ENCODE data around the gene XCR1.
"Not testable (repeated sequence)": the region's sequence is repeated elsewhere in the genome, so short reads cannot be mapped to it uniquely, and the experiment has no call there.

The XCR1 gene

GRCh38 chr3:46003706-46004105, 23.6 kb downstream of the XCR1 start:
- DNase-seq, result not testable (repeated sequence)

GRCh38 chr3:46001178-46001577, 26.1 kb downstream of the XCR1 start:
- DNase-seq, result no peak

- no peak for DNase-seq
Observed at GRCh38 chr3:45997942-45998341, 29.3 kb downstream of the XCR1 start.

DNA sequence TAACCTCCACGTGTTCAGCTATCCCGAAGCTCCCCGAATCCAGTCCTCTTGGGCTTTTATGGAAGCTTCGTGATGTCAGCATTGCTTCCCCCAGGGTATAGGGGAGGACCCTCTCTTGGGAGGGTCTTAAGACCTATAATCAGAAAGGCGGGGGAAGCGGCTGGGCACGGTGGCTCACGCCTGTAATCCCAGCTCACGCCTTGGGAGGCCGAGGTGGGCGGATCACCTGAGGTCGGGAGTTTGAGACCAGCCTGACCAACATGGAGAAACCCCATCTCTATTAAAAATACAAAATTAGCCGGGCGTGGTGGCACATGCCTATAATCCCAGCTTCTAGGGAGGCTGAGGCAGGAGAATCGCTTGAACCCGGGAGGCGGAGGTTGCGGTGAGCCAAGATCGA, 29.8 kb downstream of the XCR1 start:
- not testable (repeated sequence) for DNase-seq

DNA sequence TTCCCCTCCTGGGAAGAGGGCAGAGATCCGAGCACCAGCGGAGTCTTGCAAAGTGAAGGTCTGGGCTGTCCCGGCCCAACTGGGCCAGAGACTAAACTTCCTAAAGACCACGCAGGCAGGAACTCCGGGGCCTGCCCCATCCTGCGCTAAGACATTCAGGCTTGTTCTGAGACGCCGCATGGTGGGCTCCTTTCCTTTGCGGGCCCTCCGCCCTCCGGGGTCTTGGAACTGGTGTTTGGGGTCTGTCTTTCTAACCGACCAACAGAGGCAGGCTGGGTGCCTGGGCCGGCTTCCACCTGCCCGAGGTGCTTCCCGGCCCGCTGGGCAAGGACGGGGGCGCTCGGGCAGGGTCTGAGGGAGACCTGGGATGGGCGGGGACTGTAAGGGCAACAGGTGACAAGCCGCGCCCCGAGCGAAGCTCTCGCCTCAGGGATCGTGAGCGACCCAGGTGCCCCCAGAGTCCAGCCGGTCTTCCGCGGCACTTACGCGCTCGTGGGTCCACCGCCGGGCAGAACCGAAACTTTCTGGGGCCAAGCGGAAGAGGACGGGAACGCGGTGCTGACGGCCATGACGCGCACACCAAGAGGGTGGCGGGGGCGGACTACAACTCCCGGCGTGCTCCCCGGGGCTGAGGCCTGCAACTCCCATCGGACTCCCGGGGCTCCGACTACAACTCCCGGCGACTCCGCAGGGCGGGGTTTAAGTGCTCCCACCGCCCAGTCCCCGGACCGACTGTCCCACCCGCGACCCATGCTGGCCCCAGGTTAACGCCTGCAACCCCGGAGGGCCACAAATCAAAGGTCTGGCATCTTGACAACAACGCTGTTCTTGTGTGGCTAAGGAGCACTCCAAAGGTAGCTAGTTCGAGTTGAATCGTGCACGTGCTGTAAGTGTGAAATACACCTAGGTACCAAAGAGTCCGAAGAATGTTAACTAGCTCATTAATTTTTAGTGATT, 31.8 kb downstream of the XCR1 start, which contains the start of gene FYCO1:
TSS of gene FYCO1 (minus strand) at position 589 of the 957 bp plus-strand sequence. CDS start 10,914 bp downstream, outside the sequence.
- DNase-seq, result peak; percentile 93

GRCh38 chr3:45994419-45995235, 32.7 kb downstream of the XCR1 start:
- DNase-seq, result peak; percentile 65

DNA sequence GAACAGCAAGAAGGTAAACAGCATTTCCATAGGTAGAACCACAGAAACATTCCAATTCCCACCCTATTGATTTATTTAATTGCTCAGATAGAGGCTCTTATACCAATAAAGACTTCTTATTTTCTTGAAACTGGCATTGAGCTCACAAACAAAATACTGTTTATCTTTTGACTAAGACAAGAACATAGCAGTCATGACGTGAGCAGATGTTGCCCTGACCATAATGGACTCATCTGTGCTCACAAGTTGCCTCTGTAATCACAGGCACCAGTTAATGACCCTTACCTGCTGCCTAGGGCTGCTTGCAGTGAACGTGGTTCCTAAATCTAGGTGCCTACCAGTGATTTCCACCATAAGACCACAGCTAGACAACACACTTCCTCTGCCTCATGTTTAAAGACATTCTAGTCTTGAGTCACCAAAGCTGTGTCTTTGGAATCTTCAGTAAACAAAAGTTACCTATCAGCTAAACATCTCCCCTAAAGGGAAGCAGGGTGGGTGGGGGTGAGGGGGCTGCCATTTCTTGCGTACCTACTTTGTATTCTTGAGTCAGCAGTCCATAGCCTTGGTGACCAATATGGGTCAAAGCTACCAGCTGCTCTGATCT, 33.8 kb downstream of the XCR1 start:
- no peak for DNase-seq

GRCh38 chr3:45992821-45993221, 34.5 kb downstream of the XCR1 start:
- DNase-seq, result no peak

GRCh38 chr3:45992133-45992729, 35.1 kb downstream of the XCR1 start:
- DNase-seq, result no peak

DNA sequence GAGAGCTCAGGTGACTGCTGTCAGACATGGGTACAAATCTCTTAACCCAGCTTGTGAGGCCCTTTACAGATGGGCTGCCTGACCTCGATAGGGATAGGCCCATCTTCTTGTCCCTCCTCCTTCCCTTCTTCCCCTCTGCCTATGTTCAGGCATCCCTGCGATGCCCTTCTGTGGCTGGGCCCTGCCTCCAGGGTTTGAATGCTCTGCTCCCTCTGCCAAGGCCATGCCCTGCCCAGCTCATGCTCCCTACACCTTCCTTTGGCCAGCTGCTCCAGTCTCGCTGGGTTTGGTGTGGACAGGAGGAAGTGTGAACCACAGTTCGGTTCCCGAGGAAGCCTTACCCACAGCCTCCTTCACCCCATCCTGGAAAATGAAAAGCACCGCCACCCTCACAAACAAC, 35.9 kb downstream of the XCR1 start:
- DNase-seq, result no peak

DNA sequence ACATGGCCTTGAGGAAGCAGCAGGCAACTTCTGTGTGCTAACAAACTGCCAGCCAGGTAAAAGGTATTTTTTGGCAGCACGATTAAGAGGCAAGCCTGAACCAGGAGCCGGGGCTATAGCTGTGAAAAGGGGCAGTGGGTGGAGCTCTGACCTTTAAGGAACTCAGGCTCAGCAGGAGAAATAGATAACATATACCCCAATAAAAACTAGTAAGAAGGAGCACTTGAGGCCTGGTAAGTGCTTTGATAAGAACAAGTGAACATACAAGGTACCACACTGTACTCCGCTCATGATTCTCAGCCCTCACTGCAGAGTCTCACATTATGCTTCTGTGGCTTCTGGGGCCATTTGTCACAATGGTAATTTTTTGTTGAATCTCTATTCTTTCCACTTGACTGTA, 37.1 kb downstream of the XCR1 start:
- no peak for DNase-seq

- no peak for DNase-seq
Observed at GRCh38 chr3:45988804-45989203, 38.5 kb downstream of the XCR1 start.

- no peak for DNase-seq
Observed at GRCh38 chr3:45988362-45988761, 38.9 kb downstream of the XCR1 start.

DNA sequence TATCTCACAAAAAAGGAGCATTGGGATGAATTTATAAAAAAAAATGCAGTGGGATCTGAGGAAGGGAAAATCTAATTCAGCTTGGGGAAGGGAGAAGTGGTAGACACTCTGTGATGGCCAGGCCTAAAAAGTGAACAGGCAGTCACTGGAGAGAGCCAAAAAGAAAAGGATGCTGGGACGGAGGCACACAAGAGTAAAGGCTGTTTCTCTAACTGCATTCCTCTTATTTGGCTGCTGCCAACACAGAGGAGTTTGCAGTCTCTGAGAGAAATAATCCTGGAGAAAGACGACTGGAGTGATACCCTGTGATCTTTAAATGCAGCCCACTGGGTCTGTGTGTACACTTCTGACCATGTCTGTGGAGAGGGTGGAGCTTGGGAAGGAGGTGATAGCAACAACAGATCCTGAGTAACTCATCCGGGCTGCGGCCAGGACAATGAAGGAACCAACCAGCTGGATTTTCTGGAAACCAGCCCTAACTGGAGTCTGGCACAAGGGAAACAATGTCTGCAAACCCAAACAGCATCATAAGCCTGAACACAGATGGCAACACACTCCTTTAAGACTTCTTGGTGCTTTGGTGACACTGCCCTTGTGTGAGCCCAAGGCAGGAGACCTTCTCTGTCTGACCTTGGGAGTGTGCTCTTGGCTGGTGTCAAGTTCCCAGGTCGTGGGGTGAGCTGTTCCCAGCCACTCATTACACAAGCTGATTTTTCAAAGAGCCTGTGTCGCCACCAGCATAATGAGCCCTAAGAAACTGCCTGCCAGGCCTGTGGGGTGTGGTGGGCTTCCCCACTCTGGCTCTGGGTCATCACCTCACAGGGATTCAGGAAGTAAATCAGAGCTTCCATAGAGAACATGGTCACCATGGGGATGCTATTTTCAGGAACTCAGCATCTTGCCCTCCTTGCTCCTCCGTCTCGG, 39.7 kb downstream of the XCR1 start:
- DNase-seq, result no peak

DNA sequence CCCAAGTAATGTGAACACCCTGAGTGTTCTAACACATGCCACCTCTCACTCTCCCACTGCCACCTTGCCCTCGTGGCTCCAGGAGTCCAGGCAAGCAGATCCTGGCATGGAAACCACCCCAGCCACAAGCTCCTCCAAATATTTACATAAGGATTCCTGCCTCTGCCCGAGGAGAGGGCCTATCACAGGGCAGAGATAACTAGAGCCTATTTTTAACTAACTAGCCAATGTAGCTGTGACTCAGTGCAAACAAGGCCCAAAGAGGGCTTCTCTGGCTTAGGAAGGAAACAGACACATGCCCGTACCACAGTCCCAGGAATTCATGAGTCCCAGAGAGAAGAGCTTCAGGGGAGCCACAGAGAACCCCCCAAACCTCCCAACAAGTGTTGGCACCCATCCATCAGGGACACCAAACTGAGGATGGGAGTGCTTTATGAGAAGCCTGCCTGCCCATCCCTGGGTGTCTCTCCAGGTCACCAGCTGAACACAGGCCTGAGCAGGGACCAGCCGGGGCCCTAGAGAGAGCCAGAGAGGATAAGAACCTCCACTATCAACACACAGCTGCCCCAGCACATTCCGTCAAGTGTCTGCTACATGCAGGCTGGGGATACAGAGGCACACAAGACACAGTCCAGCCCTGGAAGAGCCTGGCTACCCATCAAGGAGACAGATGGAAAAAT, 40.8 kb downstream of the XCR1 start:
- DNase-seq, result no peak

GRCh38 chr3:45985532-45986302, 41.6 kb downstream of the XCR1 start:
- DNase-seq, result no peak

DNA sequence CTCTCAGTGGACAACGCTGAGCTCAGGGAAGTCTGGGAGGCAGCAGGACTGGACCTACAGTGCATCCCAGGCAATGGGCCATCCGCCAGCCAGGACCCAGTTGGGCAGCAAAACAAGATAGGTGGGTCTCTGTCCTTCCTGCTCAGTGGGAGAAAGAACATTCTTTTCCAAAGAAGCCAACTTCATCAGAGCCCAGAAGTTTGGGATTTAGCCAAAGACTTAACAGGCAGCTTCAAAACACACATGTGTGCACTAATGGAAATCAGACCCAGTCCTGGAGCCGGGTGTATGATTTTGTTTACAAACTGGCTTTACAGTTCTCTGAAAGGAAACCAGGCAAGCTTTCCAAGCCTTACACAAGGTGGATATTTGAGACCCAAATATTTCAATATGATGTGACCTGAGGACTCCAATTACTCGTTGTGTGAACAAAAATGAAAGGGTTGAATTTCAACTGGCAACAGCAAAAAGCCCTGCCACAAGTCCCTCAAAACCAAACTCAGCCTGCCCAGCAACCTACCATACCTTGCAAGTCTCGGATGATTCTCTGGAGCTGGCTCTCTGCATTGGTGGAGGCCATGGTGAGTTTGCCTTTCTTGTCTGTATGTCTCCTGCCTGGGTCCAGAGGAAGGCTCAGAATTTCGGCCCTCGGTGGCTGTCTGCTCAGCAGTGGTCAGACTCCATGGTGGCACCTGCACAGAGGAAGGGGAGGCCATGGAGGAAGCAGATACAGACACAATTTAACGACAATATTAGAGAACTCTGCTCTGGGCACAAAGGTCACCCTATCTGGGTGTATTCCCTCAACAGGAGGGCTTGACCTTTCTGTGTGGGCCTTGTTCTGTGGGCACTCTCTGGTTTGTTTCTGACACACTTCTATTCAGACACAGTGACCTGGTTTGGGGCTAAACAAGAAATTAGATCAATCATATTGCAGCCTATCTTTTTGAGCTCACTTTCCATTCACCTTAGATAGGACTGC, 42.7 kb downstream of the XCR1 start:
- DNase-seq, result no peak

DNA sequence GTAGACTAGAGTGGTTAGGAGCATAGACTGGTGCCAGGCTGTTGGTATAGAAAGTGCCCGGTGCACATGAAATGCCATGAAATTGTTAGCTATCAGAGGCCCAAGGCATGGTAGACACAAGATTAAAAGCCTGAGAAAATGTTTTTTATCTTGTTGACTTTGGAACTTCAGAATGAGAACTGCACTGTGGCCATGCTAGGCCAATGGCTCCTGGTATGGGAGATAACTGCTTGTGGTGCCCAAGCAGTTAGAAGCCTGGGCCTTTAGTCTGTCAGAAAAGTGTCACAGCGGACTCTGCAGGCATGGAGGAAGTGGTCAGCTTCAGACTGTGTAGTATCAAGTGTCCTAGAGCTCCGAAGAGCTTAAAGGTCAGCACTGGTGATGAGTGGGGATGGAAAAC, 43.5 kb downstream of the XCR1 start:
- no peak for DNase-seq

All from stimulated activated CD8-positive, alpha-beta memory T cell treated with anti-CD3 and anti-CD28 coated beads, Interleukin-4, amount 100 ng/mL, for 48 hours (primary cell).